Left hindlimb (tissue), 1 donor: Measurements from ENCODE around the gene ENGASE.

Experiments
- DNase-seq: peaks from one replicate; pipeline ENCODE4 v3.0.0-alpha.2; 2018

The ENGASE gene

DNA sequence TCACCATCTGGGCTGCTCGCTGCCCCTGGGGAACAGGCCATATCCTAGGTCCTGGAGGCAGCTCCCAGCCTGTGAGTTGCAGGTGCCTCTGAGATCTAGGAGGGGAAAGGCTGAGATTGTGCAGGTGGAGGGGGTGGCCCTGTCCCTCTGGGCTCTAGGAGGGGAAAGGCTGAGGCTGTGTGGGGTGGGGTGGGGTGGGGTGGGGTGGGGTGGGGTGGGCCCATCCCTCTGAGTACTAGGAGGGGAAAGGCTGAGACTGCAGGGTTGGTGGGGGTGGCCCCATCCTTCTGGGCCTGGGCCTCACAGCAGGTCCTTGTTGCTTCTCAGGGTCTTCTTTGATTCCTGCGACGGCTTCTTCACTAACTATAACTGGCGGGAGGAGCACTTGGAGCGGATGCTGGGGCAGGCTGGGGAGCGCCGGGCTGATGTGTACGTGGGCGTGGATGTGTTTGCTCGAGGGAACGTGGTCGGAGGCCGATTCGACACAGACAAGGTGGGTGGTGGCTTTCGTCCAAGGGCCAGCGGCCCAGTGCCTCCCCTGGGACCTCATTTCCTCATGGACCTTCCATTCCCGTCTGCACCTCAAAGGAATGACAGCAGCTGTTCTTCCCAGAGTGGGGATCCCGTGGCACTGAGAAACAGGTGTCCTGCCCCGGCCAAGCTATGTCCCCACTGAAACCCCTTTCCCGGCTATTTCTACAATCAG, 7.1 kb downstream of the ENGASE start:
- peak; percentile 39 for DNase-seq

DNA sequence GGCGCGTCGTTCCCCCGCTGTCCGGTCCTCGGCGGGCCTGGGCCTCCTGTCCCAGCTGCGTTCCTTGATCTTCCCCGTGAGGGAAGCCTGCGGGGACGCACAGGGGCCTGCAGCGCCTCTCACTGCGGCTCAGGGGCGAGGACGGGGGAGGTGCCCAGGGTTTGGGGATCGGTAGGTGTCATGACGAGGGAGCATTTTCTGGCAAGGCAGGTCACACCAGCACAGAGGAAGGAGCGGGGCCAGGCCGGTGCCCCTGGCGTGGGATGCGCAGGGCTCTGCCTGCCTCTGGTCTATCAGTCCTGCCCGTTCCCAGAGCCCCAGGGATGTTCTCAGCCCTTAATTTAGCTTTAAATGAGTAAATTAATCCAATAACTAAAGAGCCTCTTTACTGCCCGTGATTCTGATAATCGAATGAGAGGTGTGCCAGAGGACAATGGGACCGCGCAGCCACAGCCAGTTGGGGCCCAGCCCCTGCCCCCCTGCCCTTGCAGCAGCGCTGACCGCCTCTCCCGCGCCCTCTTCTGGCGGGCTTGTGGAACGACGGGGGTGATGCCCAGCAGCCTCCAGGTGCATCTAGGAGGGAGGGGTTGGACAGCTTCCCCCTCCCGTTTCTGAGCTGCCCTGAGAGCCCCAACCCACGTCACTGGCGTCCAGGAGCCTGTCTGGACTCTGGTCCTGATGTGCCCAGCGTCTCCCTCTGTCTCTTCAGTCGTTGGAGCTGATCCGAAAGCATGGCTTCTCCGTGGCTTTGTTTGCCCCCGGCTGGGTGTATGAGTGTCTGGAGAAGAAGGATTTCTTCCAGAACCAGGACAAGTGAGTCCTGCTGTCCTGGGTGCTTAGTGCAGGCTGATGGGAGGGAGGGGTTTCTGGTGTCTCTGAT, 7.9 kb downstream of the ENGASE start:
- peak; percentile 53 for DNase-seq

DNA sequence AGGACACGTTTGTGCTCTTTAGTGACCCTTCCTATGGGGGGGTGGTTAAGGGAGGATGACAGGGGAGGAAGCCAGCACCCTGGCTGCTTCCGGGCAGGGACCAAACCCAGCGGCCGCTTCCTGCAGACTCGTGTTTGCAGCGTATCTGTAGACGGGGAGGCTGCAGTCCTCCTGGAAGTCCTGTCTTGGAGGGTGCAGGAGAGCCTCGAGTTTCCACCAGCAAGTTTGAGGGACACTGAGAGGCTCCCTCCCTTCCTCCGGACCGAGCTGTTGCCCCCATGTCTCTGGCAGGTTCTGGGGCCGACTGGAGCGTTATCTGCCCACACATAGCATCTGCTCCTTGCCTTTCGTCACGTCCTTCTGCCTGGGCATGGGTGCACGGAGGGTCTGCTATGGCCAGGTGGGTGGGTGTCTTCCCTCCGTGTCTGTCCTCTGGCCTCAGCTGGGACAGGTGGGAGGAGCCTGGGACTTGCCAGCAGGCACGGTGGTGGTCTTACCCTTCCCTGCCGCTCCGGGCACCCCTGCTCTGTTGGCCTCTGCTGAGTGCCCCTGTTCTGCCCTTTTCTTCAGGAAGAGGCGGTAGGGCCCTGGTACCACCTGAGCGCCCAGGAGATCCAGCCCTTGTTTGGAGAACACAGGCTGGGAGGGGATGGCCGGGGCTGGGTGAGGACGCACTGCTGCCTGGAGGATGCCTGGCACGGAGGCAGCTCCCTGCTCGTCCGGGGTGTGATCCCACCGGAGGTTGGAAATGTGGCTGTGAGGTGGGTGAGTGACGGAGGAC, 8.8 kb downstream of the ENGASE start:
- DNase-seq = peak; percentile 21

DNA sequence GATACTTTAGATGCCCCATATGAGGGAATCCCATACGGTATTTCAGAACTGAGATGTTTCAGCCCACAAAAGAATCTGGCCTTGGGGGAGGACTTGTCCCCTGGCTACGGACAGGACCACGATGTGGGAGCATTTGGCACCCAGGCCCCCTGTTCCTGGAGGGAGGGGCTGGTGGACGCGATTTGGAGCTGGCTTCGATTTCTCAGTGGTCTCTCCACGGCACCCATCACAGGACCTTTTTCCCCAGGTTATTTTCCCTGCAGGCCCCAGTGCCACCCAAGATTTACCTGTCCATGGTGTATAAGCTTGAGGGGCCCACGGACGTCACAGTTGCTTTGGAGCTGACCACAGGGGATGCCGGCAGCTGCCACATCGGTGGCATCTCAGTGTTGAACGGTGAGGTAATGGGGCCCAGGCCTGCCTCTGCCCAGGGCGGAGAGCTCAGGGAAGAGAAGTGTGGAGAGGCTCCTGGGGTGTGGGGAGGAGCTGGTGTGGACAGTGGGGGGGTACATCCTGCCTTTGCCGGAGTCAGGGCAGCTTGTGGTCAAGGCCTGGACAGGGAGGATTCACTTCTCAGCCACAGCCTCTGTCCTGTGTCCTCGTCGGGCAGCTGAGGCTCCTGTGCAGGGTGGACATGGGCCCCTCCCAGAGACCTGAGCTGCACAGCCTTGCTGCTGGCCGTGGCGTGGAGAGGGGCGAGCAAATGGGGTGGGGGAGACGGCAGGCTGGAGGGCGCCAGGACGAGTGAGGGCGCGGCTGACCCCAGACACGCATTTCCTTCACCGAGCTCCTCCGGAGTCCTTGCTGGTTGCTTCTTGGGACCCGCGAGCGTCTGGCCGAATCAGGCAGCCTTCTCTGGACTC, 9.9 kb downstream of the ENGASE start:
- DNase-seq = peak; percentile 18

DNA sequence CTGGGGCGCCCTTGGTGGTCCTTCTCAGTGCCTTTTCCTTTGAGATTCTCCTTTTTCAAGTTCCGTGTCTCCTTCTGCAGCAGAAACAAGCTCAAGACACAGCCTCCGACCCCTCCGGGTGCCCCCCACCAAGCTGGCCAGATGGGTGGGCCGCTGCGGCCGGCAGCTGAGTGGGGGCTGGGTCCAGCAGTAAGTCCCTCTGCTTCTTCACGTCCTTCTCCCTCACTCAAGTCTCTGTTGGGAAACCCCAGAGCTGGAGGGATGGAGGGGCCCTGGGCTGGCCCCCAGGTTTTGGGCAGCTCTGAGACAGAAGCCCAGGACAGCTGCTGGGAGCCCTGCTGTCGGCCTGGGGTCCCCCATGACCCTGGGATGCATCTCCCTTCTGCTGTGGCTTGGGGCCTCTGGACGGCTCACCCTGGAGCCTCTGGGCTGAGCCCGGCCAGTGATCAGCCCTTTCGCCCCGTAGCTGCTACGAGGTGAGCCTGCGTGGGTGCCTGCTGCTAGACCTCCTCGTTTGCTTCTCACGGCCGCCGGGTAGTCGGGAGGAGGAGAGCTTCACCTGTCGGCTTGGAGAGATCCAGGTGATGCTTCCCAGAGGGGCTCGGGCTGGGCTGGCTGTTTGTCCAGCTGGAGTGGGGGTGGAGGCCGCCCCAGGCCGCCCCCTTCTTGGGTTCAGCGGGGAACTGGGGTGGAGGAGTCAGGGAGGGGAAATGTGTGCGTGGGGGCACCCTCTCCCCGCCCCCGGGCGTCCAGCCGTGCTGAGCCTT, 10.7 kb downstream of the ENGASE start:
- peak; percentile 25 for DNase-seq

DNA sequence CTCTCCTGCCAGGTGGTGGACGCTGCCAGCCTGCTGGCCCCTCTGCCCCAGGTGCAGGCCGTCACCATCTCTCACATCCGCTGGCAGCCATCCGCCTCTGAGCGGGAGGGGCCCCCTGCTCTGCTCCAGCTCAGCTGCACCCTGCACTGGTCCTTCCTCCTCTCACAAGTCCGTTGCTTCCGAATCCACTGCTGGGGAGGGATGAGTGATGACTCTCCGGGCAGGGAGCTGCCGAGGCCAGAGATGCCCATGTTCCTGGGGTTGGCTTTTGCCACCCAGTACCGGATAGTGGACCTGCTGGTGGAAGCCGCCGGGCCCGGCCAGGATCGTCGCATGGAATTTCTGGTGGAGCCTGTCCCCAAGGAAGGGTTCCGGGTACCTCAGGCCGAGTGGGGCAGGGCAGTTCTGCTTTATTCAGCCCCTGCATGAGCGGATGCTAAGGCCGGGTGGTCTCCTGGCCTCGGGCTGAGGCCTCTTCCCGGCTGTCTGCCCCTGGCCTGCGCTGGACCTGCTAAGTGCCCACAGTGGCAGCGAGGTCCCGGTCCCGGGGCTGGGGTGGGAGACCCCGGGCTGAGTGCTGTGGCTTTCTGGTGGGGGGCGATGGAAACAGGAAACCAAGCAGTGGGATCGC, 11.4 kb downstream of the ENGASE start:
- peak; percentile 25 for DNase-seq

DNA sequence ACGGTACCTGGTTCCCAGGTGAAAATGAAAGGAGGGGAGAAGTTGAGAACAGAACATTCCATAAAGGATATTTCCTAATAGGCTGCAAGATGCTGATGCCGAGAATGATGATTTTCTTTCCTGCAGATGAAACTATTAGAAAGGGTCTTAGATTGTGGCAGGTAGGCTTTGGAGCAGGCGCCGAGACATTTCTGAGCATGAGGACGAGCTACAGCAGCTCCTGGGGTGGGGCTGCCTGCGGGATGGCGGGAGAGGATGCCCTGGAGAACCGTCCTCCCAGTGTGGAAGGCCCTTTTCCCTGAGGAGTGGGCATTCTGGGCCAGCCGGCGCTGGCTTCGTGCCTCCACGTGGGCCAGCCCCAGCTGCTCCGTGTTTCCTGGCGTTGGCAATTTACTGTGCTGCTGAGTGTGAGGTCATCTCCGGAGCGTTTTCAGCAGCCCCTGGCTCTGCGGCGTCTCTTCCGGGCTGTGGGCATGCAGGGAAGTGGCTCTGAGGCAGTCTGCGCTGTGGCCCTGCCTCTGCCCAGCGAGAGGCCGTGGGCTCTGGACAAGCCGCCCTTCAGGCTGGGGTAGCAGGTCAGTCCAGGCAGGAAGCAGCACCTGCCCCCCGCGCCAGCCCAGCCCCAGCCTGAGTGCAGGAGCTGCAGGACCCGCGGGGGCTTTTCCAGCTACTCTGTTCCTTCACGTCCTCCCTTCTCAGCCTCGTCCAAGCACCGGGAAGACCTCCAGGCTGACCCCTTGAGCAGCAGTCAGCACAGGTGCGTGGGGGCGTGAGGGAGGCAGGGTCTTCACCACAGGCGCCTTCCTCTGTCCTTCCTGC, 12.2 kb downstream of the ENGASE start:
- peak; percentile 16 for DNase-seq

DNA sequence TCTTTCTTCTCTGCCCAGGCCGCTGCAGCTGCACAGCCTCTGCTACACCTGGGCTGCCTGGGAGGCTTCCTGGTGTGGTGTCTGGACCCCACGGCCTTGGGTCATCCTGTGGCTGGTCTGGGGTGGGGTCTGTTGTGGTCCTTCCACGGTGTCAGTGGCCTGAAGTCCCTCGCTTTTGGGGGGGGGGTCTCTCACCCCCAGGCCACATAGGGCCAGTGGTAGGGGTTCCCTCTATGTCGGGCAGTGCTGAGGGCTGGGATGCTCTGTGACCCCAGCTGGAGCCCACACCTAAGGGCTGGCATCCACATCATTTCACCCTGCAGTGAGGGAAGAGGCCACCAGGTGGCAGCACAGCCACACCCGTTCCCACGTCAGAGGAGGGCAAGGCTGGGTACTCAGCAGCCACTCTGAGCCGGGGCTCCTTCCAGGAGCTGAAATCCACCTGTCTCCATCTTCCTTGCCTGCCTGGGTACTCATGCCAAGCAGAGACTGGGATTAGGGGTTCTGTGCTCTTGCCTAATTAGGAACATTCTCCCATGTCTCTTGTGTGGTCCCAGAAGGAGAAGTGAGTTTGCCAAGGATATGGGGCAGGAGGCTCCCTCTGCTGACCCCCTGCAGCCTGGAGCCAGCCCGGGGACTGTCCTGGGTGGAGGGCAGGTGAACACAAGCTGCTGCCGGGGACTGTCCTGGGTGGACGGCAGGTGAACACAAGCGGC, 13.0 kb downstream of the ENGASE start:
- peak; percentile 73 for DNase-seq

DNA sequence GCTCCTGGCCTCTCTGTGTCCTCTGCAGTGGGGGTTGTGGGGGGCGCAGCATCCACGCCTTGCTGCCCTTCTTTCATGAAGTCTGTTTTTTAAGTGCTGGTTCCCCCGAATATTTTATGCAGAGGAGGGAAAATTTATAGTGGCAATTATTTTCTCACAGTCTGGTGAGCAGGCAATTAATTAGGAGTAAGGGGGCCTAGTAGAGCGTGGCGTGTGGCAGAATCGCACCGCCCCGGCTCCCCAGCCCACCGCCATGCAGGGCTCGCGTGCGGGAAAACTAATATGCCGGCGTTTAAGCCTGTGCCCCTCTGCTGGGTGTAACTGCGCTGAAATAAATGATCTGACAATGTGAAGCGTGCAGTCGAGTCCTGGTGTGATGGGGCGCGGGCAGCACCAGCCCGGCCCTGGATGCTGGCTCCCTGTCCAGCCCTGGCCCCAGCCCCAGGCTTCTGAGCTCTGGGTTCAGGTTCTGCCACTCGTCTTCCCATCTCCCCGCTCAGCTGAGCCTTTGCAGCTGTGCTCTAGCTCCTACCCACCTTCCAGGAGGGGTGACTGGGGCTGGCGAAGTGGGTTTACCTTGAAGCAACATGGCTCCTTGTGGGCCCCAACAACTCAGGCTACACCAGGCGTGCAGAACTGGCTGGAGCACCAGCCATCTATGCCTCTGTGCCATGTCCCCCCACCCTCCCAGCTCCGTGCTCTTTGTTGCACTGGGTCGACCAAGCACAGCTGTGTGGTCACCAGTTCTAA, 13.8 kb downstream of the ENGASE start:
- DNase-seq = no peak

DNA sequence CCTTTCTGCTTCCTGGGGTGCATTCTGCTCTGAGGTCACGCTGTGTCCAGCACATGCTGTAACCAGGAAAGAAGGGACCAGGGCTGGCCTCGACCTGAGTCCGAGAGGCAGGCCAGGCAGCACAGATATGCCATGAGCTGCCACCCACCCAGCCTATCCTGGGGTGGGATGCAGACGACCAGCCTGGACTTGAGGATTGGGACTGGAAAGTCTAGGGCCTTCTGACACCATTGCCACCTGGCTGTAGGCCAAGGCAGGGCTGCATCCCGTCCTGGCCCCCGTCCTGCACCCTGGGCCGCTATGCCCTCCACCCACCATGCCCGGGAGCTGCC, 14.3 kb downstream of the ENGASE start:
- no peak for DNase-seq

DNA sequence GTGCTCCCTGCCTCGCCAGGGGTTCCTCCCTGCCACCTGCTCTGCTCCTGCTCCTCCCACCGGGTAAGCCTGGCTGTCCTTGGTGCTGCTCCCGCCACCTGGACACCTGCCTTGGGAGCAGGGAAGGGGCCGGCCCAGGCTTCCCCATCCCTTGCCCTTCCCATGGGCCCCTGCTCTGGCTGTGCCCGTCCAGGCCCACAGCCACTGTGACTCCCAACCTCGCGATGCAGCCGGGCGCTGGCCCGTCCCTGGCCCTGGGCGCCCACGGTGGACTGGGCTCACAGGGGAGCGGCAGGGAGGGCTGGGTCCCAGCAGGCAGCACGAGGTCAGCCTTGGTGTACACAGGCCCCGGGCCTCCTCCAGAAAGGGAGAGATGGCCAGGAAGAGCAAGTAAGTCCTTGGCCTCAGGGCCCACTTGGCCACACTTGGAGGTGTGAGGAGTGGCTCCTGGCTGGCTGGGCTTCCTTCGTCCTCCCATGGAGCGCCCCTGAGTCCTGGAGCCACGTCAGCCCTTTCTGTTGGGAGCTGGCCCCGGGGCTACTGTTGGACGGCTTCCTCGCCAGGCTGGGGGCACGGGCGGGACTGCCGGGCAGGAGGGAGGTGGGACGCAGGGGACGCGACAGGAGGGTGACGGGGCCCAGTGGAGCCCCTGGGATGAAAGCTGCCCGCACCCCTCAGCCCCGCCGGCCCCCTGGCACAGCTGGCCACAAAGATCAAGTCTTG, 15.3 kb downstream of the ENGASE start:
- DNase-seq = no peak

DNA sequence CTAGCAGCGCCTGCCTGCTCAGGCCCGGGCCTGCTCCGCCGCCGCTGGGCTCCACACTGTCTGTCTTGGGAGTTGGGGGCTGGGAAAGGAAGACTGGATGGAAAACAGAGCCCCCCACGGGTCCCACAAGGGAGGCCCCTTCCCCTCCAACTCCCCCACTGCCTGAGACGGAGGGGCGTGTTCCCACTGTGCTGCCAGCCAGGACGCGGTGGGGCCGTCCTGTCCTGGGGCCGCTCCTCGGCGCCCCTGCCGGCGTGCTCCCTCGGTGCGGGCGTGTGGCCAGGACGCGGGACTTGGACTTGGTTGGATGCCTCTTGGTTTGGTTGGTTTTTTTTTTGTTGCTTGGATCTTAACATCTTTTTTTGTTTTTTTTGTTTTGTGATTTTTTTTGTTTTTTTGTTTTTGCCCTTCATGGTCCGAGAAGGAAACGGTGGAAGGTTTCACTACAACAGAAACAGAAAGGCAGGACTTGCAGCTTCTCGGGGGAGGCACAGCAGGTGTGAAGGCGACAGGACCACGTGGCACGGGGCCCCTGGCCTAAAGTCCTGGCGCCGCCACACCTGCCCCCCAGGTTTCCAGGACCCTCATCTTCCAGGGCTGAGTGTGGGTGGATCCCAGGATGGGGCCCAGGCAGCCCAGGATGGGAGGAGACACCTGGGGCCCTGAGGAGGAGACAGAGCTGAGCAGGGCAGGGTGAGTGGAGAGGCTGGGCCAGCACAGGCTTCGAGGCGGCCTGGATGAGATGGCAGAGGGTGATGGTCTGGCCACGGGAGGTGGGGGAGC, 16.0 kb downstream of the ENGASE start:
- no peak for DNase-seq

DNA sequence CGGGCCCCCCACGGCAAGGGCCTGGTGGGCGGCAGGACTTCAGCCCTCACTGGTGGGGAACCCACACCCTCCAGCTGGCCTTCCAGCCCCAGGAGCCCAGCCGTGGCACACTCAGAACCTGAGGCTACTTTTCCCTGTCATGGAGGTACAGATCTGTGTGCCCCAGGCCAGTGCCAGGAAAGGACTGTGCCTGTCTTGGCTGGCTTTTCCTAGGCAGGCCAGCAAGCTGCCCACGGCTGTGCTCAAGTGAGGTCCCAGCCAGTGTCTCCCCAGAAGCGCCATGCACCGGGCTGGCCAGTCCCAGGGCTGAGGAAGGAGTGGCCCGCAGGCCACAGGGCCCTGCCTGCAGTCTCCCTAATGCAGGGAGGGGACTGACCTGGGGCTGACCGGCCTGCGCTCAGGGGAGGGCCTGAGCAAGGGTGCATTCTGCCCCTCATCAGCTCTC, 16.6 kb downstream of the ENGASE start:
- DNase-seq = no peak

DNA sequence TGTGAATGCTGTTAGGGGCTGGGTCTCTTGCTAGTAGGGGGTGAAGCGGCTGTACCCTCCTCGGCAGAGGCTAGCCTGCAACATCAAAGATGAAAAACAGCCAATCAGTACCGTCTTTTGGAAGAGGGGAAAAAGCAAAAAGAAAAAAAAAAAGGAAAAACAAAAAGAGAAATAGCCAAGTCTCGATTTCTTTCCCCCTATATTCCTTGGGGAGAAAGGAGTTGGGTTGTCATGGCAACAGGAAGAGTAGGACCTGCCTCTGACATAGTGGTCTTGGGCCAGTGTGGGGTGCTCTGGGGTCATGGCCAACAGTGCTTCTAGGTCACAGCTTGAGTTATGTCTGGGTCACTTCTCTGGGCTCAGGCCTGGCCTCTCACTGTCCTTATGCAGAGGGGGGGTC, 17.9 kb downstream of the ENGASE start:
- no peak for DNase-seq

DNA sequence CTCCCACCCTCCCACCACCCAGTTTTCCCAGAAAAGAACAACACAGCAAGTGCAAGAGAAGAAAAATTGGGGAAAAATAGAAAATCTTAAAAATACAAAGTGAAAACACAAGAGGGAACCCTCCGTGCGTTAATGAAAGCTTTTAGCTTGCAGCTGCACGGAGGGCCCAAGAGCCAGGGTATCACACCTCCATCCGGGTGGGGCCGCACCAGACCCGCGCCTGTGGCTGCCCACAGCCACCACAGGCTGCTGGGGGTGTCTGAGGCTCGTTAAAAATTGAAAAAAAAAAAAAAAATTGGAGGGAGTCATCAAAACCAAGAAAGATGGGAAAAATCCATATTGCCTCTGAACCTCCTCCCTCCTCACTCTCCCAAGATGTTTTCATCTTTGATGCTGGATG, 18.6 kb downstream of the ENGASE start:
- DNase-seq = no peak

DNA sequence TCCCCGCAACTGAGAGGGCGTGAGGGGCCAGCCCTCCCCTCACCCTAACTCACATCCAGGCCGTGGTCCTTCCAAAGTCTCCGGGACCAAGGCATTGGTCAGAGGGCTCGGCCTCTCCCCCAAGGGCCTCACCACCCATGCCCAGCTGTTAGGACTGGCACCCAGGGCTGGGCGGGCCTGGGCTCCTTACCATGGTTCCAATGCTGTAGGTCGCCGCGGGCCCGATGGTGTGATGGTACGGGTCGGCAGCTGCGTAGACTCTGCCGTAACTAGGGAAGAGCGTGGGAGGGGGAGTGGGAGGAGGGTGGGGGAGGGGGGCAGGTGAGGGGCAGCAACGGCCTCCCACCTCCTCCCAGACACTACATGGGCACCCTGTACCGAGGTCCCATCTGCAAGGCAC, 19.6 kb downstream of the ENGASE start:
- no peak for DNase-seq

DNA sequence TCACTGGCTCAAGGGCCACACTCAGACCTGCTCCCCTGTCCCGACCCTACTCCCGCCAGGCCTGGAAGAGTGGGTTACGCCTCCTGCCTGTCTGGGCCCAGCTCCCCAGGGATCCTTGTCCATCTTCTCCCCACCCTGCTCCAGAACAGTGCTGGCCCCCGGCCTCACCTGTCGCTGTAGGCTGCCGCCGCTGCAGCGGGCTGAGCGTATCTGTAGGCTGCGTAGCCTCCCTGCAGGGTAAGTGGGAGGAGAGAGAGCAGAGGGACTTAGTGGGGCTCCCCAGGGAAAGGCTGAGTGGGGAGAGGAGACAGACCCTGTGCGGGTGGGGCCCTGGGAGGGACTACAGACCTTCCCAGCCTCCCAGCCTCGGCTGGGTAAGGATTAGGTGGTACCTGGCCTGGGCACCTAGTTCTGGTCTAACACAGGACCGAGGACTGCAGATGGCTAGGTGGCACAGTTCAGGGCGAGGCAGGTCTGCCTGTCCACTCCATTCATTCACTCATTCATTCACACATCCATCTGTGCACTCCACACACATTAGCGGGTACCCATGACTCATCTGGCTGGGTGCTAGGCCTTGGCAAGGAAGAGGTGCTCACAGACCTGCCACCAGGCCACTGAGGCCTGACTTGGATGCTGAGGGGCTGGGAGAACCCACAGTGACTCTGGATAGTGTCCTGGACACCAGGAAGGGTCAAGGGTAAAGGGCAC, 20.9 kb downstream of the ENGASE start:
- DNase-seq = no peak
